DND-41 (cell line): Measurements from ENCODE around the gene KRI1.

ENCODE experiments used
- ATAC-seq: fragments of 200-7000 bp; cut with Tn5 transposase; 3 replicates; pipeline ENCODE4 v1.9.1; 2021; ENCODE audit warnings: low read depth; ENCODE audit not compliant: insufficient read depth
- DNase-seq: peaks from one replicate; pipeline ENCODE4 v3.0.0-alpha.2; 2020
- H2AFZ ChIP-seq: 2 replicates; pipeline ENCODE4 v1.6.0; 2012; ENCODE audit warnings: low read depth, low read length
- H3K27ac ChIP-seq: 2 replicates; pipeline ENCODE4 v1.5.1; 2012; ENCODE audit warnings: low read length, inconsistent platforms
- H3K27me3 ChIP-seq: fragments of 200-600 bp; sonication (generic); 2 replicates; pipeline ENCODE4 v1.6.0; 2012; ENCODE audit warnings: low read length, mild to moderate bottlenecking, inconsistent platforms; ENCODE audit not compliant: insufficient read depth, poor library complexity
- H3K36me3 ChIP-seq: 2 replicates; pipeline ENCODE4 v1.5.1; 2012; ENCODE audit warnings: low read length, inconsistent platforms; ENCODE audit not compliant: insufficient read depth
- H3K4me1 ChIP-seq: 2 replicates; pipeline ENCODE4 v1.5.1; 2012; ENCODE audit warnings: mild to moderate bottlenecking, low read length; ENCODE audit not compliant: insufficient read depth
- H3K4me2 ChIP-seq: 2 replicates; pipeline ENCODE4 v1.6.0; 2012; ENCODE audit warnings: mild to moderate bottlenecking, moderate library complexity, low read length, inconsistent platforms; ENCODE audit not compliant: insufficient read depth
- H3K4me3 ChIP-seq, 2 experiments: fragments of 200-600 bp in 1 of 2; shearing (Covaris generic) in 1 of 2; 2 replicates each; pipeline ENCODE4 v1.5.1; 2012 to 2016; ENCODE audit warnings: inconsistent platforms in 2 of 2, low read length in 2 of 2, mild to moderate bottlenecking in 2 of 2, low read depth in 1 of 2, moderate library complexity in 1 of 2
- H3K79me2 ChIP-seq: 2 replicates; pipeline ENCODE4 v1.6.0; 2012; ENCODE audit warnings: low read length, inconsistent platforms; ENCODE audit not compliant: insufficient read depth
- H3K9ac ChIP-seq: 2 replicates; pipeline ENCODE4 v1.6.0; 2012; ENCODE audit warnings: low read depth, mild to moderate bottlenecking, inconsistent platforms, low read length, moderate library complexity
- H3K9me3 ChIP-seq: 2 replicates; pipeline ENCODE4 v1.5.1; 2012; ENCODE audit warnings: low read length, moderate library complexity, mild to moderate bottlenecking, inconsistent platforms; ENCODE audit not compliant: insufficient read depth, severe bottlenecking
- H4K20me1 ChIP-seq: 2 replicates; pipeline ENCODE4 v1.6.0; 2012; ENCODE audit warnings: low read length; ENCODE audit not compliant: insufficient read depth
- EZH2 ChIP-seq: IDR thresholded peaks from 3 replicates; pipeline ENCODE4 v1.6.1; 2012; ENCODE audit warnings: borderline replicate concordance, low read depth, mild to moderate bottlenecking, moderate library complexity, low read length, inconsistent platforms; ENCODE audit not compliant: severe bottlenecking
- TF ChIP-seq, protein P1 (sequence below): IDR thresholded peaks from 2 replicates; pipeline ENCODE4 v1.5.1; 2012; ENCODE audit warnings: borderline replicate concordance, low read length, moderate library complexity, mild to moderate bottlenecking; ENCODE audit not compliant: poor library complexity, severe bottlenecking; ENCODE audit errors: extremely low read depth

The KRI1 gene

GRCh38 chr19:10548746-10549276 lies 17.0 kb downstream of the KRI1 start:
- Histone ChIP-seq H3K79me2 (peaks cover 61% of the 10 kb centered on the region), H3K4me1 (peaks cover 55% of the 10 kb centered on the region), H3K9me3 (no peaks in the 10 kb centered on the region), H3K4me2 (no peak overlapping the region), H3K36me3 (peaks cover 70% of the 10 kb centered on the region), H4K20me1 (peaks cover 18% of the 10 kb centered on the region), H3K27ac (no peak overlapping the region), H3K9ac (no peak overlapping the region), H3K4me3 (no peak overlapping the region), H3K27me3 (no peaks in the 10 kb centered on the region), H2AFZ (no peak overlapping the region)
- TF ChIP-seq EZH2: no peak
- TF ChIP-seq, protein P1, sequence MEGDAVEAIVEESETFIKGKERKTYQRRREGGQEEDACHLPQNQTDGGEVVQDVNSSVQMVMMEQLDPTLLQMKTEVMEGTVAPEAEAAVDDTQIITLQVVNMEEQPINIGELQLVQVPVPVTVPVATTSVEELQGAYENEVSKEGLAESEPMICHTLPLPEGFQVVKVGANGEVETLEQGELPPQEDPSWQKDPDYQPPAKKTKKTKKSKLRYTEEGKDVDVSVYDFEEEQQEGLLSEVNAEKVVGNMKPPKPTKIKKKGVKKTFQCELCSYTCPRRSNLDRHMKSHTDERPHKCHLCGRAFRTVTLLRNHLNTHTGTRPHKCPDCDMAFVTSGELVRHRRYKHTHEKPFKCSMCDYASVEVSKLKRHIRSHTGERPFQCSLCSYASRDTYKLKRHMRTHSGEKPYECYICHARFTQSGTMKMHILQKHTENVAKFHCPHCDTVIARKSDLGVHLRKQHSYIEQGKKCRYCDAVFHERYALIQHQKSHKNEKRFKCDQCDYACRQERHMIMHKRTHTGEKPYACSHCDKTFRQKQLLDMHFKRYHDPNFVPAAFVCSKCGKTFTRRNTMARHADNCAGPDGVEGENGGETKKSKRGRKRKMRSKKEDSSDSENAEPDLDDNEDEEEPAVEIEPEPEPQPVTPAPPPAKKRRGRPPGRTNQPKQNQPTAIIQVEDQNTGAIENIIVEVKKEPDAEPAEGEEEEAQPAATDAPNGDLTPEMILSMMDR: no peak
- ATAC-seq (no peak), DNase-seq (no peak)

DNA sequence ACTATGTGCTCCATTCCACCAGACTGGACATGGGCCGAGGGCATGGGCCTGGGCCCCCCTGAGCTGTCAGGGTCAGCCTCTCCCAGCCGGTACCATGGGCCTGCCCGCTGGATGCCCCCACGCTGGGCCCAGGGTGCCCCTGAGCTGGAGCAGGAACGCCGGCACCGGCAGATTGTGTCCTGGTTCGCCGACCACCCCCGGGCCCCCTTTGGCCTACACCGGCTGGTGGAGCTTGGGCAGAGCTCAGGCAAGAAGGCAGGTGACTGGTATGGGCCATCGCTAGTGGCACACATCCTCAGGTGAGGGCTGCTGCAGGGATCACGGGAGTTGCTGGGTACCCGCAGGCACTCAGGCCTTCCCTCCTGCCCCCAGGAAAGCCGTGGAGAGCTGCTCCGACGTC lies 19.0 kb downstream of the KRI1 start:
- Histone ChIP-seq H3K9me3 (no peaks in the 10 kb centered on the region), H3K9ac (no peak overlapping the region), H3K27ac (no peak overlapping the region), H4K20me1 (peaks cover 8% of the 10 kb centered on the region; the same call in 1 of the 2 replicates), H3K36me3 (peaks cover 55% of the 10 kb centered on the region), H3K4me3 (no peak overlapping the region), H3K4me2 (no peak overlapping the region), H3K27me3 (no peaks in the 10 kb centered on the region), H3K79me2 (peaks cover 57% of the 10 kb centered on the region), H2AFZ (no peak overlapping the region), H3K4me1 (peaks cover 41% of the 10 kb centered on the region)
- DNase-seq: no peak
- no peak for ATAC-seq
- TF ChIP-seq, protein P1: no peak
- TF ChIP-seq EZH2: no peak

DNA sequence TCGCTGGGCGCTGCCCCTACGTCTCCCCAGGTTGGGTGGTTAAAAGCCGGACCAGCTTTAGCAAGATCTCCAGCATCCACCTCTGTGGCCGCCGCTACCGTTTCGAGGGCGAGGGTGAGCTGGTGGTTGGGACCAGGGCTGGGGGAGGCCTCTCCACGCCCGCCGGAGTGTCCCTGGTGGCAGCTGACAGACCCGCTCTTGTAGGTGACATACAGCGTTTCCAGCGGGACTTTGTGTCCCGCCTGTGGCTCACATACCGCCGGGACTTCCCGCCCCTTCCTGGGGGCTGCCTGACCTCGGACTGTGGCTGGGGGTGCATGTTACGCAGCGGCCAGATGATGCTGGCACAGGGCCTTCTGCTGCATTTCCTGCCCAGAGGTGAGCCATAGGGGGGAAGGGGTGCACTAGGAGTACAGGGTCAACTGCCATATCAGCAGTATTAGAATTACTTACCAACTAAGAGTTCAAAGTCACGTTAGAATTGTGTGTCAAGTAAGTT lies 21.0 kb downstream of the KRI1 start:
- DNase-seq (no peak), ATAC-seq (no peak)
- Histone ChIP-seq H3K27ac (peak overlapping the region; percentile 83), H2AFZ (no peak overlapping the region), H3K9ac (peak overlapping the region; percentile 98), H3K9me3 (no peaks in the 10 kb centered on the region), H3K4me2 (peak overlapping the region; percentile 94), H4K20me1 (peaks cover 8% of the 10 kb centered on the region; the same call in 1 of the 2 replicates), H3K27me3 (no peaks in the 10 kb centered on the region), H3K79me2 (peaks cover 49% of the 10 kb centered on the region), H3K36me3 (peaks cover 39% of the 10 kb centered on the region), H3K4me1 (peaks cover 25% of the 10 kb centered on the region), H3K4me3 (peak overlapping the region; percentile 89 to 91; a peak in 3 of 4 replicates)
- no peak for TF ChIP-seq EZH2
- TF ChIP-seq, protein P1: no peak
